CD4-positive, alpha-beta T cell (primary cell): ENCODE measurements around the gene KRTAP5-7. TPM values are rescaled to one million over a fixed set of nuclear protein-coding genes. Genes with fewer than 3 reads are reported as not detected.

ENCODE experiments used
- ATAC-seq: fragments of 200-7000 bp; cut with Tn5 transposase; one replicate; pipeline ENCODE4 v1.10.0; 2022; ENCODE audit warnings: mild to moderate bottlenecking; ENCODE audit not compliant: poor library complexity
- CTCF ChIA-PET: fragments of 350-600 bp; sonication (Branson Sonifier 250); formaldehyde crosslinking; loops from one replicate; lab custom pipeline; 2021; ENCODE audit warnings: antibody characterized with exemption, inconsistent platforms; lab: Charles Lee
- POLR2A ChIA-PET: fragments of 350-600 bp; sonication (Branson Sonifier 250); formaldehyde crosslinking; loops from one replicate; lab custom pipeline; 2021; ENCODE audit warnings: antibody characterized with exemption, inconsistent platforms; lab: Charles Lee
- DNase-seq, 14 experiments: peaks; one replicate each; pipeline ENCODE4 v3.0.0-alpha.2; 2013 to 2020; ENCODE audit warnings: mixed read lengths in 2 of 14
- H3K27ac ChIP-seq, 2 donors: one replicate each; pipeline versions ENCODE4 v1.5.1 to v1.7.0; 2013; ENCODE audit warnings: low read length in 2 of 2, low read depth in 1 of 2, mild to moderate bottlenecking in 1 of 2
- H3K27me3 ChIP-seq, 2 experiments: 1 replicate in 1 of 2; 2 replicates in 1 of 2; pipeline versions ENCODE4 v1.6.1 to v1.7.0; 2013; ENCODE audit warnings: low read length in 2 of 2, control low read depth in 1 of 2, mild to moderate bottlenecking in 1 of 2, moderate library complexity in 1 of 2; ENCODE audit not compliant: insufficient read depth in 2 of 2, control insufficient read depth in 1 of 2
- H3K36me3 ChIP-seq: one replicate; pipeline ENCODE4 v1.6.1; 2013; ENCODE audit warnings: low read length, control low read depth; ENCODE audit not compliant: insufficient read depth
- H3K4me1 ChIP-seq: one replicate; pipeline ENCODE4 v1.6.1; 2013; ENCODE audit warnings: low read length, control low read depth; ENCODE audit not compliant: insufficient read depth
- H3K4me3 ChIP-seq: one replicate; pipeline ENCODE4 v1.5.1; 2013; ENCODE audit warnings: mild to moderate bottlenecking, low read length, moderate library complexity
- H3K9me3 ChIP-seq, 2 experiments: 1 replicate in 1 of 2; 2 replicates in 1 of 2; pipeline versions ENCODE4 v1.6.1 to v1.7.0; 2013; ENCODE audit warnings: low read length in 2 of 2, mild to moderate bottlenecking in 2 of 2, control low read depth in 1 of 2, moderate library complexity in 1 of 2; ENCODE audit not compliant: control insufficient read depth in 1 of 2, insufficient read depth in 1 of 2
- H3K27ac Mint-ChIP-seq: one replicate; pipeline ENCODE4 v1.8.0; 2020; ENCODE audit warnings: mixed read lengths
- H3K27me3 Mint-ChIP-seq: one replicate; pipeline ENCODE4 v1.8.0; 2021; ENCODE audit warnings: mixed read lengths
- H3K36me3 Mint-ChIP-seq: one replicate; pipeline ENCODE4 v1.8.0; 2021; ENCODE audit warnings: low read depth, mixed read lengths
- H3K4me1 Mint-ChIP-seq: one replicate; pipeline ENCODE4 v1.8.0; 2021; ENCODE audit warnings: low read depth, mixed read lengths
- H3K4me3 Mint-ChIP-seq: one replicate; pipeline ENCODE4 v1.8.0; 2020; ENCODE audit warnings: mild to moderate bottlenecking, mixed read lengths
- H3K9me3 Mint-ChIP-seq: one replicate; pipeline ENCODE4 v1.8.0; 2020; ENCODE audit warnings: mixed read lengths
- intact Hi-C, 2 experiments: fragments of 100-400 bp; cut with DNase I in 1 of 2; cut with micrococcal nuclease in 1 of 2; formaldehyde crosslinking; loops; one replicate each; pipeline versions ENCODE4 v1.15.1 to v1.9.0; 2023 to 2025; cut with DNase I, micrococcal nuclease
- total RNA-seq, 174 experiments: library from RNA in 2 of 174; stranded (reverse) in 2 of 174; gene quantifications; one replicate each; pipeline ENCODE4 v1.2.3 and lab custom pipeline; 2021 to 2026
- TF ChIP-seq, protein P1 (sequence below): fragments of 200-600 bp; IDR thresholded peaks from one replicate; pipeline ENCODE4 v1.8.0; 2022; ENCODE audit warnings: antibody characterized with exemption, mild to moderate bottlenecking

The KRTAP5-7 gene
- total RNA-seq, 2 experiments from 2014 or later, result not detected

GRCh38 chr11:71489311-71490043, 37.6 kb upstream of the KRTAP5-7 start:
- intact Hi-C loops, result no loop called here
- Mint-ChIP-seq H3K27ac (no peak overlapping the region), H3K27me3 (no peaks in the 10 kb centered on the region), H3K36me3 (peaks cover 92% of the 10 kb centered on the region), H3K4me3 (no peak overlapping the region), H3K4me1 (no peaks in the 10 kb centered on the region), H3K9me3 (no peaks in the 10 kb centered on the region)
- peaks cover 60% of the 10 kb centered on the region for H3K36me3 ChIP-seq
- peak in 2 of 14 experiments; percentile 19 to 31 for DNase-seq
- H3K9me3 ChIP-seq, result no peaks in the 10 kb centered on the region
- POLR2A ChIA-PET, result no interaction called here
- CTCF ChIA-PET, result interaction anchor here (0.6 kb wide), 1 partner anchor 8 kb away, joined by 4 read pairs; no protein-coding TSS in a partner anchor
- TF ChIP-seq, protein P1, sequence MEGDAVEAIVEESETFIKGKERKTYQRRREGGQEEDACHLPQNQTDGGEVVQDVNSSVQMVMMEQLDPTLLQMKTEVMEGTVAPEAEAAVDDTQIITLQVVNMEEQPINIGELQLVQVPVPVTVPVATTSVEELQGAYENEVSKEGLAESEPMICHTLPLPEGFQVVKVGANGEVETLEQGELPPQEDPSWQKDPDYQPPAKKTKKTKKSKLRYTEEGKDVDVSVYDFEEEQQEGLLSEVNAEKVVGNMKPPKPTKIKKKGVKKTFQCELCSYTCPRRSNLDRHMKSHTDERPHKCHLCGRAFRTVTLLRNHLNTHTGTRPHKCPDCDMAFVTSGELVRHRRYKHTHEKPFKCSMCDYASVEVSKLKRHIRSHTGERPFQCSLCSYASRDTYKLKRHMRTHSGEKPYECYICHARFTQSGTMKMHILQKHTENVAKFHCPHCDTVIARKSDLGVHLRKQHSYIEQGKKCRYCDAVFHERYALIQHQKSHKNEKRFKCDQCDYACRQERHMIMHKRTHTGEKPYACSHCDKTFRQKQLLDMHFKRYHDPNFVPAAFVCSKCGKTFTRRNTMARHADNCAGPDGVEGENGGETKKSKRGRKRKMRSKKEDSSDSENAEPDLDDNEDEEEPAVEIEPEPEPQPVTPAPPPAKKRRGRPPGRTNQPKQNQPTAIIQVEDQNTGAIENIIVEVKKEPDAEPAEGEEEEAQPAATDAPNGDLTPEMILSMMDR, result no peak
- no peak for ATAC-seq
- no peak overlapping the region for H3K27ac ChIP-seq
- no peaks in the 10 kb centered on the region for H3K4me1 ChIP-seq
- no peak overlapping the region for H3K4me3 ChIP-seq
- H3K27me3 ChIP-seq, result no peaks in the 10 kb centered on the region

- TF ChIP-seq, protein P1, result no peak
- POLR2A ChIA-PET, result no interaction called here
- DNase-seq (peak in 1 of 14 experiments; percentile 17), ATAC-seq (no peak)
- H3K4me1 Mint-ChIP-seq, result no peaks in the 10 kb centered on the region
- no peak overlapping the region for H3K4me3 Mint-ChIP-seq
- intact Hi-C loops, result no loop called here
- Histone ChIP-seq H3K27ac (no peak overlapping the region), H3K4me3 (no peak overlapping the region), H3K36me3 (peaks cover 60% of the 10 kb centered on the region), H3K9me3 (no peaks in the 10 kb centered on the region), H3K27me3 (no peaks in the 10 kb centered on the region), H3K4me1 (no peaks in the 10 kb centered on the region)
- H3K9me3 Mint-ChIP-seq, result no peaks in the 10 kb centered on the region
- CTCF ChIA-PET, result interaction anchor here (0.6 kb wide), 1 partner anchor 9 kb away, joined by 4 read pairs; no protein-coding TSS in a partner anchor
- no peaks in the 10 kb centered on the region for H3K27me3 Mint-ChIP-seq
- H3K36me3 Mint-ChIP-seq, result peaks cover 92% of the 10 kb centered on the region
- H3K27ac Mint-ChIP-seq, result no peak overlapping the region
Observed at GRCh38 chr11:71490044-71490730, 36.9 kb upstream of the KRTAP5-7 start.

- Mint-ChIP-seq H3K4me1 (no peaks in the 10 kb centered on the region), H3K36me3 (peaks cover 92% of the 10 kb centered on the region), H3K27ac (no peak overlapping the region), H3K4me3 (no peak overlapping the region), H3K27me3 (no peaks in the 10 kb centered on the region), H3K9me3 (no peaks in the 10 kb centered on the region)
- peak in 1 of 14 experiments; percentile 11 for DNase-seq
- no peak for ATAC-seq
- ChIA-PET CTCF (no interaction called here), POLR2A (no interaction called here)
- Histone ChIP-seq H3K9me3 (no peaks in the 10 kb centered on the region), H3K4me1 (no peaks in the 10 kb centered on the region), H3K27me3 (no peaks in the 10 kb centered on the region), H3K36me3 (peaks cover 60% of the 10 kb centered on the region), H3K27ac (no peak overlapping the region), H3K4me3 (no peak overlapping the region)
- intact Hi-C loops, result no loop called here
- TF ChIP-seq, protein P1, result no peak
Observed at GRCh38 chr11:71490731-71491390, 36.2 kb upstream of the KRTAP5-7 start.
